22Rv1 (cell line): Measurements from ENCODE around the gene ARSG.
A peak's percentile ranks its signal among the peaks of the same experiment; 100 is the strongest.

ENCODE experiments used
- ZFX ChIP-seq: fragments of 450-650 bp; IDR thresholded peaks from 2 replicates; pipeline ENCODE4 v1.6.1; 2017; ENCODE audit warnings: antibody characterized with exemption, borderline replicate concordance
- TF ChIP-seq, protein P1 (sequence below): fragments of 450-650 bp; IDR thresholded peaks from 2 replicates; pipeline ENCODE4 v1.5.1; 2017; ENCODE audit warnings: mild to moderate bottlenecking

- TF ChIP-seq, protein P1, sequence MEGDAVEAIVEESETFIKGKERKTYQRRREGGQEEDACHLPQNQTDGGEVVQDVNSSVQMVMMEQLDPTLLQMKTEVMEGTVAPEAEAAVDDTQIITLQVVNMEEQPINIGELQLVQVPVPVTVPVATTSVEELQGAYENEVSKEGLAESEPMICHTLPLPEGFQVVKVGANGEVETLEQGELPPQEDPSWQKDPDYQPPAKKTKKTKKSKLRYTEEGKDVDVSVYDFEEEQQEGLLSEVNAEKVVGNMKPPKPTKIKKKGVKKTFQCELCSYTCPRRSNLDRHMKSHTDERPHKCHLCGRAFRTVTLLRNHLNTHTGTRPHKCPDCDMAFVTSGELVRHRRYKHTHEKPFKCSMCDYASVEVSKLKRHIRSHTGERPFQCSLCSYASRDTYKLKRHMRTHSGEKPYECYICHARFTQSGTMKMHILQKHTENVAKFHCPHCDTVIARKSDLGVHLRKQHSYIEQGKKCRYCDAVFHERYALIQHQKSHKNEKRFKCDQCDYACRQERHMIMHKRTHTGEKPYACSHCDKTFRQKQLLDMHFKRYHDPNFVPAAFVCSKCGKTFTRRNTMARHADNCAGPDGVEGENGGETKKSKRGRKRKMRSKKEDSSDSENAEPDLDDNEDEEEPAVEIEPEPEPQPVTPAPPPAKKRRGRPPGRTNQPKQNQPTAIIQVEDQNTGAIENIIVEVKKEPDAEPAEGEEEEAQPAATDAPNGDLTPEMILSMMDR, result 0 out of 2 replicates have a peak, but pooled peaks have one; percentile 4
- TF ChIP-seq ZFX, result no peak
These were observed 166.4 kb downstream of the ARSG start for GRCh38 chr17:68457539-68458259.
